Neural crest cell (in vitro differentiated cells): ENCODE results near the gene ACTRT2. TPM values are rescaled to one million over a fixed set of nuclear protein-coding genes. Genes with fewer than 3 reads are reported as not detected.
A peak's percentile ranks its signal among the peaks of the same experiment; 100 is the strongest.

Source experiments
- DNase-seq: peaks from one replicate; pipeline ENCODE4 v3.0.0; 2021; ENCODE audit warnings: low read depth, mixed read lengths, low spot score
- H3K27ac Mint-ChIP-seq: one replicate; pipeline ENCODE4 v1.8.0; 2021; ENCODE audit warnings: mild to moderate bottlenecking, mixed read lengths; ENCODE audit not compliant: unreplicated experiment
- H3K27me3 Mint-ChIP-seq: 2 replicates; pipeline ENCODE4 v1.8.0; 2021; ENCODE audit warnings: low read depth, mild to moderate bottlenecking, mixed read lengths
- H3K36me3 Mint-ChIP-seq: 2 replicates; pipeline ENCODE4 v1.8.0; 2021; ENCODE audit warnings: low read depth, mild to moderate bottlenecking, mixed read lengths
- H3K4me1 Mint-ChIP-seq: 2 replicates; pipeline ENCODE4 v1.8.0; 2021; ENCODE audit warnings: mixed read lengths
- H3K4me3 Mint-ChIP-seq: one replicate; pipeline ENCODE4 v1.8.0; 2021; ENCODE audit warnings: mild to moderate bottlenecking, mixed read lengths
- H3K9me3 Mint-ChIP-seq: 2 replicates; pipeline ENCODE4 v1.8.0; 2021; ENCODE audit warnings: mixed read lengths
- CTCF ChIP-seq: fragments of 200-600 bp; sonication (generic); conservative IDR thresholded peaks from 2 replicates; pipeline ENCODE4 v1.5.0; 2021; ENCODE audit warnings: antibody characterized with exemption, mild to moderate bottlenecking
- total RNA-seq: library from RNA; stranded (reverse); gene quantifications from 2 replicates; pipeline ENCODE4 v1.2.1, GENCODE V29; 2021

The ACTRT2 gene
- total RNA-seq, 1 donor from 2014 or later: not detected

- peaks cover 73% of the 10 kb centered on the region for H3K27me3 Mint-ChIP-seq
- peak; percentile 65 for DNase-seq
- no peak overlapping the region for H3K27ac Mint-ChIP-seq
- H3K4me3 Mint-ChIP-seq: peak overlapping the region; percentile 90
- peaks cover 9% of the 10 kb centered on the region for H3K4me1 Mint-ChIP-seq
- TF ChIP-seq CTCF: peak; percentile 52
- no peaks in the 10 kb centered on the region for H3K9me3 Mint-ChIP-seq
- no peaks in the 10 kb centered on the region for H3K36me3 Mint-ChIP-seq
These were observed 48.4 kb downstream of the ACTRT2 start for GRCh38 chr1:3069491-3070308.

GRCh38 chr1:3070309-3070643, 49.0 kb downstream of the ACTRT2 start:
- Mint-ChIP-seq H3K4me3 (no peak overlapping the region), H3K9me3 (no peaks in the 10 kb centered on the region), H3K27me3 (peaks cover 73% of the 10 kb centered on the region), H3K4me1 (peaks cover 9% of the 10 kb centered on the region), H3K27ac (no peak overlapping the region), H3K36me3 (no peaks in the 10 kb centered on the region)
- DNase-seq: no peak
- no peak for TF ChIP-seq CTCF

GRCh38 chr1:3070644-3071564, 49.6 kb downstream of the ACTRT2 start:
- Mint-ChIP-seq H3K36me3 (no peaks in the 10 kb centered on the region), H3K4me3 (peak overlapping the region; percentile 75), H3K4me1 (peaks cover 9% of the 10 kb centered on the region), H3K27me3 (peaks cover 69% of the 10 kb centered on the region), H3K9me3 (no peaks in the 10 kb centered on the region), H3K27ac (no peak overlapping the region)
- TF ChIP-seq CTCF: no peak
- DNase-seq: no peak

GRCh38 chr1:3071565-3072390, 50.5 kb downstream of the ACTRT2 start:
- no peaks in the 10 kb centered on the region for H3K36me3 Mint-ChIP-seq
- no peaks in the 10 kb centered on the region for H3K9me3 Mint-ChIP-seq
- H3K27me3 Mint-ChIP-seq: peaks cover 66% of the 10 kb centered on the region
- no peak for TF ChIP-seq CTCF
- peaks cover 9% of the 10 kb centered on the region for H3K4me1 Mint-ChIP-seq
- H3K4me3 Mint-ChIP-seq: peak overlapping the region; percentile 75
- no peak for DNase-seq
- H3K27ac Mint-ChIP-seq: no peak overlapping the region

Other genes with a start within 250 kb of the ACTRT2 start
- 2.4 and 2.7 TPM in 2 replicates for gene TTC34, start 219.8 kb upstream of the ACTRT2 start, total RNA-seq
- gene PRDM16, start 47.7 kb downstream of the ACTRT2 start, total RNA-seq: 11.7 and 13.2 TPM in 2 replicates